ENCODE measurements around the gene MSRB1.
"Not testable (repeated sequence)": the region's sequence is repeated elsewhere in the genome, so short reads cannot be mapped to it uniquely, and the experiment has no call there.

MSRB1 gene

DNA sequence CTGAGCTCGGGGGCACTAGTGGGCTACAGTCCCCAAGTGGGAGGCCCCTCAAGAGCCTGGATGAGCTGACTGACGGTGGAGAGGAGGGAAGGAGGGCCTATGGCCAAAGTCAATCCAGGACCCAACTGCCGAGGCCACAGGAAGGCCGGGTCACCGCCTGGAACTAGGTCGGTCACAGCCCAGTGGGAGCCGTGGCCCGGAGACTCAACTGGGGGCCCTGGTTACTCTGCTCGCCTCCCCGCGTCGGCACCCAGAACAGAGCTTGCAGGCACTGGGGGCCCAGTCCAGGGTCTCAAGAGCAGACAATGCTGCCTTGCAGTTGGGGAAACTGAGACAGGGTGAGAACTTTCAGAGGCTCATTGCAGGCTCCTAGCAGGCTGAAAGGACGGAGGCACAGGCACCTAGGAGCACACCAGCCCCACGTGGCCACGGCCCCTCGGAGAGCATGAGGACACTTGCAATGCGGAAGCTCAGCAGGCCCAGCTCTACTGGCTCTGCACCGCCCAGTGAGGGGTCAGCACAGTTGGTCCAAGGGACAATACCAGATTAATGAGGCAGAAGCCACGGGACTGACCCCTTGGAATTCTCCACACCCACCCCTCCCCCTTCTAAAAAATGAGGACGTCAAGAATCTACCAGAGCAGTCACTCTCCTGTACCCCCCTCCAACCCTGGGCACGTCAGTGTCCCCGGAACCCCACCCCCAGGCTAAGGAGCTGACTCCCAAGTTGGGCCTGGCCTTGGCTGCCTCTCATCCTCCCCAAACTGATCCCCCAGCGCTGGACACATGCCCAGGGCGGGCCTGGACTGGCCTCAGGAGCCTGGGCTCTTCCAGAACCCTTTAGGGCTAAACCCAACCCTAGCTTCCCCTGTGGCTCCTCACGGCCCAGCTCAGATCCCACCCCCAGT is 27.0 kb downstream of the MSRB1 start:
- no peak for DNase-seq

DNA sequence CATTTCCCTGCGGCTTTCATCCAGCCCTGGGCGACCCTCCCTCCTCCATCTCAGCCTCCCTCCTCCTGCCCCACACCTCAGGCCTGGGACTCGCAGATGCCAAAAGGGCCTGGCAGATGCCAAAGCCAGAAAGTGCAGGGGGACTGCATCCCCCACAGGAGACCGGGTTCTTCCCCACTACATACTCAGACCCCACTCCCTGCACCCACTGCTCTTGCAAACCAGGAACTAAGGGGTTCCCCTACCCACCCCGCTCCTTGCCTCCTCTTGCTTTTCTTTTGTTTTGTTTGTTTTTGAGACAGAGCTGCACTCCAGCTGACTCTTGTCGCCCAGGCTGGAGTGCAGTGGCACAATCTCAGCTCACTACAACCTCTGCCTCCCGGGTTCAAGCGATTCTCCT is 28.0 kb downstream of the MSRB1 start:
- no peak for DNase-seq

DNA sequence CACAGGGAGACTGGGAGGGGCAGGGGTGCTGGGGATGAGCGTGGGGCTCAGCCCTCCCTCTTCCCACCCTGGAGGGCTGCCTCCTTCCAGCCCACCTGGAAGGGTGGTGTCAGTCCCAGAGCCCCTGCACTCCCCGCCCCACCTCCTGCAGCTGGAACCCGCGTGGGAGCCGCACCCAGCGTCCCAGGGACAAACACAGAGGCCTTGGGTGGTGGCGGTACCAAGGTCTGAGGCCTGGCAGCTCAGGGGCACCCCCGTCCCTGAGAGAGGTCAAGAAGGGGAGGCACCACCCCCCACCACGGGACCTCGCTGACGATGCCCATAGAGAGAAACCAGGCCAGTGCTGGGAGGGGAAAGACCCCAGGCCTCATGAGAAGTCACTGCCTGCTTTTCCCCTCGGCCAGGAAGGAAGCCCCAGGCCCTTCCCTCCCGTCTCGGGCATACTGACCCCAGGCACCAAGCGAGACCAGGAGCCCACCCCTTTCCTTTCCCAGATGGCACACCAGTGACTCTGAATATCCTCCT is 28.9 kb downstream of the MSRB1 start:
- DNase-seq: no peak

DNA sequence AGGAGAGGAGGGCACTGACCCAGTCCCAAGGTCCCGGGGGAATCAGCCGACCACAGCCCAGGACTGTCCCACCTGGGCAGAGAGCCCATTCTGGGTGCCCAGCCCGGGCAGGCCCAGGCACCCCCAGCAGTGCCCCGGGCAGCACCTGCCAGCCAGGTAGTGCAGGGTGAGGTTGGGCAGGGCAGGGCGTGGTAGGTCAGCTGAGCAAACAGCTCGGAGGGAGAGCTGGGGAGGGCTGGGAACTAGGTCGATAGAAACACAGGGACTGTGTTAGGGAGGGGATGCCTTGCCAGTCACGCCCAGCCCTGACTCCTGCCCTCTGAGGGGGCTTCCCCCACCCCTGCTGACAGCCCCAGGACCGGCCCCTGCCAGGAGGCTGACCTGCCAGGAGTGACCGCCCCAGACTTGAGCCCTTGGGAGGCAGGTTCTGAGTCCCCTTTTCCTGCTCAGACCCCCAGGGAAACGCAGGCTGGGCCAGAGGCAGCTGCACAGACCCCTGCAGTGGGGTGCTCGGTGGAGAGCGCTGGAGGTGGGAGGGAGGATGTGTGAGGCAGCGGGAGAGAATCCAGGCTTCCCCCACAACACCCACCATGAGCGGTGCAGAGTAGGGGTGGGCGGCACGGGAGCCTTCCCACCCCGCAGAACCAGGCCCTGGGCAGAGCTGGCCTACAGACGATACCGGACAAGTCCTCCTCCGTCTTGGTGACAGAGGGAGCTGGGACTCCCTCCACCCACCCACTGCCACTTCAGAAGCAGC is 29.5 kb downstream of the MSRB1 start:
- no peak for DNase-seq

DNA sequence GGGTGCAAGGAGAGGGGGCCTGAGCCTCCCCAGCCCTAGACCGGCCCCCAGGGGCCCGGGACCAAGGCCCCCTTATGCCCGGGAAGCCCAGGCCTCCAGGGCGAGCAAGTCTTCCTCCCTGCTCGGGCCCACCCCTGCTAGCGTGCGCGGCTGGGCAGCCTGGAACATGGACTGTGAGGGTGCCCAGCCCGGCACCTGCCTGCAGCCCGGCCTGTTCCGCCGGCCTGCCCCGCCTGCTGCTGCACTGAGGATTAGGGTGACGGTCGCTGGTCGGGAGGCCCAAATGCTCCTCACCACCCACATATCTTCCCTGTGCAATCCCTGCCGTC is 30.8 kb downstream of the MSRB1 start:
- no peak for DNase-seq

DNA sequence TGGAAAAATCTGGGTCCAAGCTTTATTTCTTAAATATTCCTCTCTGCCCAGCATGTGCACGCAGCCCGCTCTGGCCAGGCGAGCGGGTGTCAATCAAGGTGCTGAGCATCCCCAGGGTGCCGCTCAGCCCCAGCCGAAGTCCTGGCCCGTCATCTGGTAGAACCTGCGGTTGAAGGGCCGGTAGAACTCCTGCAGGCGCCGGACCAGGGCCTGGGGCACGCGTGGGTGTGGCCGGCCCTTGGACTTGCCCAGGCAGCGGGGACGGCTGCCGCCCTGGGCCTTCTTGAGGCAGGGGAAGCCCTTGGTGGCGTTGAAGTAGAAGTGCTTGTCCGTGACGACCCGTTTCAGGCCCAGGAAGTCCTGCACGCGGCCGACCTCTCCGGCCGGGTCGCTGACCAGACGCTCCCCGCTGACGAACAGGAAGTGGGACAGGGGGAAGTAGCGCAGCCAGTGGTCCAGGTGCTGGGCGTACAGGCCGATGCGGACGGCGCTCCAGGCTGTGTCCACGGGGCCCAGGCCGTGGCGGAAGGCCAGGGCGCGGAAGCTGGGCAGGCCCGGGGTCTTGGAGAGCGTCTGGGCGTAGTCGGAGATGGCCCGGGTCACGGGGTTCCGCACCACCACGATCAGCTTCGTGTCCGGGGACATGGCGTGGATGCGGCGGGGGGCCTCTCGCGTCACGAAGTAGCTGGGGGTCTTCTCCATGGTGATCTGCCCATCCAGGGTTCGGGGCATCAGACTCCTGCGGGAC is 31.4 kb downstream of the MSRB1 start:
- DNase-seq: no peak

DNA sequence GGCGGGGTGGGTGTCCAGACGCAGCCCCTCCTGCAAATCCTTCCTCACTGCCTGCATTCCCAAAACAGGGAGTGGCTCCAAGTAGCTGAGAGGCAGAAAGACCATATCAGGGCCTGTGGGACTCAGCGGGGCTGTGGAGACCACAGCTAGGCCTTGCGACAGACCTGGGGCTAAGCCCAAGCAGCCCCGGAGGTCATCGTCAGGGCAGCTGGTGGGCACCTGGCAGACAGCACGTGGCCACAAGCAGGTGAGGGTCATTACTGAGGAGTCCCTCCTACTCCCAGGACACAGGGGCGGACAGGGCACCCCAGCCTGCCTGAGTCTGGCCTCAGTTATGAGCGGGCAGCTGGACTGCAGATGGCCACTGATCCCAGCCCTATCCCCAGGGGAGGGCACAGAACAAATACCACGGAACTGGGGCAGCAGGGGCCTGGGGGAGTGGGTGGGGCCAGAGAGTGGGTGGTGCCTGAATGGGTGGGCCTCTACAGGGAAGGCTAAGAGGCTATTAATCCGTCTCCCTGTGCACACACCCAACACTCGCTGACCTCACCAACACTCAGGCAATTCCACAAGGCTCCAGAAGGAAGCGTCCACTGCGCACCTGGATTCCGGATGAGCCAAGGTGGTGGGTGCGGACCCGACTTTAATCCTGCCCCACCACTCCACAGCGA is 33.3 kb downstream of the MSRB1 start:
- no peak for DNase-seq

DNA sequence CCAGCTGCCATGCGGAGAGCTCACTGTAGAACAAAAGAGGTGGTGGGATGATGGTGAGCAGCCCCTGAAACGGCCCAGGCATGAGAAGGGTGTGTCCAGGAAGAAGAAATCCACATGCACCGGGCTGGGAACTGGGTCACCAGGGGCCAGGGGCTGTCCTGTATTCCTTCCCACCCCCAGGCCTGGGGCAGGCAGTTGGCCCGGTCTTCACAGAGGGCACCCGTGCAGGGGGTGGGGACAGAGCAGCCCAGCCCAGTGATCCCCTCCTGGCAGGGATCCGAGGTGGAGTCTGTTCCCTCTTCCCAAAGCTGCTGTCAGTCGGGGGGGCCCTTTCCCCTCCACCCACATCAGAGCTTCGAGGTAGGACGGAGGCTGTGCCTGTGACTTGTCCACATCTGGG is 34.0 kb downstream of the MSRB1 start:
- DNase-seq: no peak

DNA sequence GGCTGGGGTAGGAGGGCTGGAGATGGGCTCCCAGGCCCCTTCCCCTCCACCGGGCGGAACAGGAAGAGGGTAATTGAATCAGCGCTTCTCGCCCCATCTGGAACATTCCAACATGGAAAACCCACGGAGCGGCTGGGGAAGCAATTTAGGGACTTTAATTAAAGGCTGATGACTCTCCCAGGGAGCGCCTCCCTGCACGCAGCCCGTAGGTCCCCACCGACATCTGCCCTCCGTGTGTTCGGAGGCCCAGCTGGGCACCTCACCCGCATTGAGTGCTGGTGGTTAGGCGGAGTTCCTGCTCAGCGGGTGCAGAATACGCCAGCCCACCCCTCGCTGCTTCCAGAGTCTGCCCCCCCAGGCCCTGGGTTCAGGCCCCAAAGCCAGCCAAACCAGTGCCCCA is 34.8 kb downstream of the MSRB1 start:
- DNase-seq: no peak

DNA sequence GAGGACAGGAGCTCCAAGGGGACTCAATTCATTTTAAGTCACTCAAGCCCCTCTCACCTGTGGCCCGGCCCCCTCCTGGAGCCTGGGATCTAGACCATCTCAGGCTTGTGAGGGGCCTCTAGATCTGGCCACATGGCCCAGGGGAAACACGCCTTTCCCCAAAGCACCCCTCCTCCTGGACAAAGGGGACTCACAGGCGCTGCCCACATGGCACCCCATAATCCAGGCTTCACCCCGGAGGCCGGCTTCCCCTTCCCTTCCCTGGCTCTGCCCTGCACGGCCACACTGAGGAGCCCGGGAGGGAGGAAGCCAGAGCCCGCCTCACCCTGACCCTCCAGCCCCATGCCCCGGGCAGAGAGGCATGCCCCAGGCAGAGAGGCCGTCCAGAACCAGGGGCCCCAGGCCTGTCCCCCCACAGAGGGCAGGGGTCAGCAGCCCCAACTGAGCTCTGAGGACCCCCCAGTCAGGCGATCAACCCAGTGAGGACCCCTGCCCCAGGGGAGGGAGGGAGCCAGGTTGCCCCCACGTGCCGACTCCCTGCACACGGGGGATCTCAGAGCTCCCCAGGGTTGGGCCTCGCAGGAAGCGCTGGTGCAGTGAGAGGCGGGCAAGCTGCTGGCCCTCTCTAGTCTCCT is 35.7 kb downstream of the MSRB1 start:
- no peak for DNase-seq

DNA sequence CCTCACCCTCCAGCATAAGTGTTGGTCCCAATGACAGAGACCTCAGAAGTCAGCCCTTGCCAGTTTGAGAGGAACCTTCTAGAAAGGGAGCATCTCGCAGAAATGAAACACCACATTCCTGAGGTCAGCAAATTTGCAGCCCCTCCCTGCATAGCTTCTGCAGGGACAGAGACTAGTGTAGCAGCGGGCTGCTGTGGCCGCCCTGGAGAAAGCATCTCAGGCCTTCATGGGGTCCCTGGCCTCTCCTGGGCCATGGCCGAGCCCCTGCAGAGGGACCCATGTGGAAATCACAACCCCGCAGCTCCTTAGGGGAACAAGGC is 36.2 kb downstream of the MSRB1 start:
- no peak for DNase-seq

DNA sequence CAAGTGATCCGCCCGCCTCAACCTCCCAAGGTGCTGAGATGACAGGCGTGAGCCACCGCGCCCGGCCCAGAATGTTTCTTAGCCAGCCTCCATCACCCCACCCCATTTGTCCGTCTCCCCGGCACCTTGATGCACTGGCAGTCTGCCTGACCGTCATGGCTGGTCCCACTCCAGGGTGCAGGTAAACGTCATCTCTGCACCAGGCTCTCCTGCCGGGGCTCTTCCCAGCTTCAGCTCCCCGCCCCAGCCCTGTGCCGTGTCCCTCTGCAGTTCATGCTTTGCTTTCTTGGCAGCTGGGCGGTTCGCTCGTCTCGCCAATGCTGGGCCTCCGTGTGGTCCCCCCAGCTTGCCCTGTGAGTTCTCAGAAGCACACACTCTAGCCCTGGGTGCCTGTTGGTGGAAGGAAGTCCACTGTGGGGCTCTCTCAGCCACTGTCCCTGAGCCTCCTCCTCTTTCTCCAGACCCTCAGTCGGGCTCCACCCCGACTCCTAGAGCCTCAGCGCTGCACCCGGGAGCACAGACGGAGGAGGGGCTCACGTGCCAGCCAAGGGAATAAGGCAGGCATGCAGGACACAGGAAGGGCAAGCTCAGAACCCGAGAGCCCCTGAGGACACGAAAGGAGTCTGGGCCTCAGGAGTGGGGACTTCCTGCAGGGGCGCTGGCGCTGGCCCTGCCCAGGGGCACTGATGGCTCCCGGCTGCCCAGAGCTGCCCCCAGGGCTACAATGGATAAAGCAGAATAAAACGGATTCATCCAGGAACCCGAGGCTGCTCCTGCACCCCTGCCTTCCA is 36.7 kb downstream of the MSRB1 start:
- no peak for DNase-seq

DNA sequence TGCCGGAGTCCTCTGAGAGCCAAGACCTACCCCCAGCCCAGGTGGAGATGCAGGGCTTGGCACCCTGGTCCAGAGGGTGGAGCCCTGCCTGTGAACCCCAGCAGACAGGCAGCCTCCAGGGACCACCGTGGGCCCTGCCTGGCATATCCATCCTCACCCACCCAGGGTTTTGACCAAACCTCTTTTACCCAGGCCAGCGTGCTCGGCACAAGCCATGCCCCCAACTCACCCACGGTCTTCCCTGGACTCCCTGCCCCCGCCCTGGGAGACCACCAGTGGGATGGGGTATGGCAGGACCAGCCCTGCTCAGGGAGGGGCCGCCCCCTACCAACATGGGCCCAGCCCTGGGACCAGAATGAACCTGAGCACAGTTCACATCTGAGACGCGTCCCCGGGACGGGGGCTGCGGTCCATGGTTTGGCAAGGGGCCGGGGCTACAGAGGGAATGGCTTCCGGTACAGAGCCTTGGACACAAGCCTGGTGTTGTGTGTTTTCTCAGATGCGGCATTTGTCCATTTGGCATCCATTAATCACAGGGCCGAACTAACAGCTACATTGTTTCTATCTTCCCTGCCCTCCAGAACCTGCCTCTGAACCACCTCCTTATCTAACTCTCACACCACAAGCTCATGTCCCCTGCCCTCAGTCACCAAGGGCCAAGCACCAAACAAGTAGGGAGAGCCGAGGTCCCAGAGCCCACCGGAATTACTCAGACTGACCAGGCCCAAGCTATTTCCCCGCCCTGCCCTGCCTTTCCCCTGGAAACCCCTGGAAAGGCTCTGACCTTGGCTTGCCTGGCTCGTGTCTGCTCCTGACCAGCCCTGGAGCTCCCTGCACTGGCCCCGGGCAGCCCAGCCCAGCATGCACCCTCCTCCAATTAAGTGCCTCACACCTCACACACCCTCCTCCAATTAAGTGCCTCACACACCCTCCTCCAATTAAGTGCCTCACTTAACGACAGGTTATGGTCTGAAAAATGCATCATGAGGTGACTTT is 38.9 kb downstream of the MSRB1 start:
- no peak for DNase-seq

DNA sequence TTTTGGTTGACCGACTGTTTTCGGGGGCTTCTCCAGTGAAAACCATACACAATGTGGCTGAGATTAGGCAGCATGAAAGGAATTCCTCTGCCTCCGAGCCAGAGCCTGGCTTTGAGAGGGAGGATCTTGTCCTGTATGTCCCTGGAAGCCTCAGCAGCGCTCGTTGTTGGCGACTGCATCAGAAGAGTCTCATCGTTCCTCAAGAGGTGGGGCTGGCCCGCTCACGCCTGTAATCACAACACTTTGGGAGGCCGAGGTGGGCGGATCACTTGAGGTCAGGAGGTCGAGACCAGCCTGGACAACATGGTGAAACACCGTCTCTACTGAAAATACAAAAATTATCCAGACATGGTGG is 39.8 kb downstream of the MSRB1 start:
- no peak for DNase-seq

DNA sequence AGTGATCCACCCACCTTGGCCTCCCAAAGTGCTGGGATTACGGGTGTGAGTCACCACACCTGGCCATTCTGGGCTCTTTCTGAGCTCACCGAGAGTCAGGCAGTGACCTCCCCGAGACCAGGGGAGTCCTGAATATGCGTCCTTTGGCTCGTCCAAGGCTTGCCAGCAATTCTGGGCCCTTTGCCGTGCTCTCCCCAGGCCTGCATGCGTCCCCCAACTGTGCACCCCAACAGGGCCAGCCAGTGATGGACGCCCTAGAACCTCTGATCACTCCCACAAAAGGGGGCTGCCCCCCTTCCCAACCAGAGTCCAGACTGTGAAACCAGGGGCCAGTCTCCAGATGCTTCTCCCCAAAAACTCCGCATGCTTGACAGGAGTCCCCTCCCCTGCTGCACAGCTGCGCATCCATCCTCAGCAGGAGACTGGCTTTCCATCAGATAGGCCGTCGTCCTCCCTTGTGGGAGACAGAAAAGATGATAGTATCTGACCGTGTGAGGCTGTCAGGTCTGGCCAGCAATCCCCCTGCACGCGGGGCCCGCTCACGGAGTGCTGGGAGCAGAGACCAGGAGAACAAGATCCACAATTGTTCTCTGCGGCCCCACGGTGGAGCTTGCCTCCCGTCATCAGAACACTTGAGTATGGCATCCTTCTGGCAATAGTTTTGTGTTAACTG is 40.3 kb downstream of the MSRB1 start:
- DNase-seq: no peak

DNA sequence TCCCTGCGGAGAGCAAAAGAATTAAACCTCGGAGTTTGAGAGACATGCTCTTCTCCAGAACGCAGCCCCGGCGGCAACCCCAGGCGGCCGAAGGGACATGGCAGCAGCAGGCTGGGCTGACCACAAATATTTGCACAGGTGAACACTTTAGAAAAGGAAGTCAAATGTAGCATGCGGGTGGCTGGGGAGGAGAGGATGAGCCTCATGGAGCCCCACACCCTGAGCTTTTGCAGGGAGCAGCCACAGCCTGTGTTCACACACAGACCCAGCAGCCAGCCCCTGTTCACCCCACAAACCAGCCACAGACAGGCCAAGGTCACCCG is 42.6 kb downstream of the MSRB1 start:
- DNase-seq: no peak

DNA sequence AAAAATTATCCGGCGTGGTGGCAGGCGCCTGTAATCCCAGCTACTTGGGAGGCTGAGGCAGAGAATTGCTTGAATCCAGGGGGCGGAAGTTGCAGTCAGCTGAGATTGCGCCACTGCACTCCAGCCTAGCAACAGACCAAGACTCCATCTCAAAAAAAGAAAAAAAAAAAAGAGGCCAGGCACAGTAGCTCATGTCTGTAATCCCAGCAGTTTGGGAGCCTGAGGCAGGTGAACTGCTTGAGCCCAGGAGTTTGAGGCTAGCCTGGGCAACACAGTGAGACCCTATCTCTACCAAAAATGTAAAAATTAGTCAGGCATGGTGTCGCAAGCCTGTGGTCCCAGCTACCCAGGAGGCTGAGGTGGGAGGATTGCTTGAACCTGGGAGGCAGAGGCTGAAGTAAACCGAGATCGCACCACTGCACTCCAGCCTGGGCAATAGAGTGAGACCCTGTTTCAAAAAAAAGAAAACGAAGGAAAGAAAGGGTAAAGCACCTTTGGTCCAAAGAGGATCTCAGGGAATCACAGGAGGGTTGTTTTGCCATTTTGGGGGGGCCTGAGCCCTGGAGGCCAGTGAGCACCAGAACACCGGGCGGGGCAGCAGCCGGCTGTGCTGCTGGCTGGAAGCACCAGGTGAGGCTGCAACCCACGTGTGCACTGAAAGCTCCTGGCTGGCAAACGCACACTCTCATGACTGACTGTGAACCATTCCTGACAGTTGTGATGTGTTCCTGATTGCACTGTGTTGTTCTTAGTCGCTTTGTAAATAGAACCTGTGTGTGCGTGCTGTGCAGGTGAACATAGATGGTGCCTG is 43.2 kb downstream of the MSRB1 start:
- DNase-seq: no peak

DNA sequence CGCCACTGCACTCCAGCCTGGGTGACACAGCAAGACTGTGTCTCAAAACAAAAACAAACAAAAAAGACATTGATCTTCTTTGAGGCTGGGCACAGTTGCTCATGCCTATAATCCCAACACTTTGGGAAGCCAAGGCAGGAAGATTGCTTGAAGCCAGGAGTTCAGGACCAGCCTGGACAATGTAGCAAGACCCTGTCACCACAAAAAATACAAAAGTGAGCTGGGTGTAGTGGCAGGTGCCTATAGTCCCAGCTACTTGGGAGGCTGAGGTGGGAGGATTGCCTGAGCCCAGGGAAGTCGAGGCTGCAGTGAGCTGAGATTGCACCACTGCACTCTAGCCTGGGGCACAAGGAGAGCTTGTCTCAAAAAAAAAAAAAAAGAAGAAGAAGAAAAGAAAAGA is 45.3 kb downstream of the MSRB1 start:
- not testable (repeated sequence) for DNase-seq

Measured in T1000 (cell line).